ENCODE measurements around the gene RFX5. TPM values are rescaled to one million over a fixed set of nuclear protein-coding genes. Genes with fewer than 3 reads are reported as not detected.

RFX5 gene
- total and polyA plus RNA-seq, 2 experiments from 2014 or later: 11.3 to 20.0 TPM

DNA sequence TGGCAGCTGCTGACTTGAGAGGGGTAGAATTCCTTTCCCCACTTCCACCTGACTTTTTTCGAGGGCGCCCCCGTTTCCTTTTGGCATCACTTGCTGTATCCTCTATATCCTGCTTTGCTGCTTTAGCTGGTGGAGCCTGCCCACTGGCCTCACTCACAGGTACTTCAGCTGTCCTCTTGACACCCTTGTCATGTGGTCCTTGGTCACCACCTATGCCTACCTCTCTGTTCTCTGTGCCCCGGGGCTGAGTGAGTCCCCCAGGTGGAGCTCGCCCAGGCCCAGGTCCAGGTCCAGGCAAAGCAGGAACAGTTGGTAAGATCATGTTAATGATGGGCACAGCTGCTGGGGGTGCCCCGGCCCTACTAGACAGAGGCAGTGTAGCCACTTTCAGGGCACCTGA, 4.5 kb downstream of the RFX5 start:
- H4K20me1 ChIP-seq (ENCODE audit: insufficient read depth): no peaks in the 10 kb centered on the region
- in situ Hi-C loops (cut with MboI): no loop called here
- H3K36me3 ChIP-seq (ENCODE audit: low read depth): no peaks in the 10 kb centered on the region
- H3K4me3 ChIP-seq: no peak overlapping the region
- 93 to 98% methylated on average over 6 of the region's 6 CpGs for WGBS, 2 experiments (ENCODE audit: low coverage in 1 of 2, low lambda C conversion rate in 2 of 2, missing lambda C conversion rate in 2 of 2)
- no peaks in the 10 kb centered on the region for H3K9me2 ChIP-seq (ENCODE audit: insufficient read depth)
- no peak overlapping the region for H2AFZ ChIP-seq
- no peaks in the 10 kb centered on the region for H3K27me3 ChIP-seq (replicated peaks; ENCODE audit: insufficient read depth)
- H3K79me2 ChIP-seq (ENCODE audit: insufficient read depth): no peaks in the 10 kb centered on the region
- 0 out of 2 replicates have a peak, but pooled peaks cover 8% of the 10 kb centered on the region for H3K4me1 ChIP-seq (ENCODE audit: insufficient read depth)
- no peak overlapping the region for H3K27ac ChIP-seq
- H3K9ac ChIP-seq: no peak overlapping the region
- H3K4me2 ChIP-seq (ENCODE audit: unreplicated experiment): no peak overlapping the region
- TF ChIP-seq EZH2 (IDR thresholded peaks at IDR 0.05; ENCODE audit: insufficient read depth, poor library complexity, severe bottlenecking) (no peak), EZH2phosphoT487 (IDR thresholded peaks at IDR 0.05; ENCODE audit: insufficient read depth, low read depth) (no peak)
- H3K9me3 ChIP-seq (ENCODE audit: low read depth): no peaks in the 10 kb centered on the region
- H3F3A ChIP-seq (ENCODE audit: insufficient read depth): peaks cover 12% of the 10 kb centered on the region
- no peak for DNase-seq

DNA sequence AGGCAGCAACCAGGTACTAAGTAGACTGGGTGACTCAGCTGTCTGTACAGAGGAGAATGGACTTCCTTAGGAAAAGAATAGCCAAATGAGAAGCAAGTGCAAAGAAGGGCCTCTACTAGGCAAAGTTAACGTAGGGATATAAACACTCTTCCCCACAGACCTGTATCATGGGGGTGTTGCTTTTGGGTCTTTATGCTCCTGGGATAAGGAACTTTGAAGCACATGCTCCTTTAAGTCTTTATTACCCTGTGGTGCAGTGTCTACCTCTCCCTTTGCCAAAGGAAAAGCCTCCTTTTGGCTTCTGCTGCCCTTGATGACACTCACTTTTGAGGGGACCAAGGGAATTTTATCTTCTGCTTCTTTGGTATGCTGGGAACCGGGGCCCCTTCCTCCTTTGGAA, 5.0 kb downstream of the RFX5 start:
- no peak overlapping the region for H3K4me3 ChIP-seq
- H3K9ac ChIP-seq: no peak overlapping the region
- TF ChIP-seq EZH2 (IDR thresholded peaks at IDR 0.05; ENCODE audit: insufficient read depth, poor library complexity, severe bottlenecking): no peak
- TF ChIP-seq EZH2phosphoT487 (IDR thresholded peaks at IDR 0.05; ENCODE audit: insufficient read depth, low read depth): no peak
- WGBS, 2 experiments (ENCODE audit: low coverage in 1 of 2, low lambda C conversion rate in 2 of 2, missing lambda C conversion rate in 2 of 2): 92 to 96% methylated on average over 2 of the region's 2 CpGs
- H3K27me3 ChIP-seq (replicated peaks; ENCODE audit: insufficient read depth): no peaks in the 10 kb centered on the region
- no peaks in the 10 kb centered on the region for H3K36me3 ChIP-seq (ENCODE audit: low read depth)
- peaks cover 12% of the 10 kb centered on the region for H3F3A ChIP-seq (ENCODE audit: insufficient read depth)
- no peak overlapping the region for H3K27ac ChIP-seq
- no peak for DNase-seq
- H3K9me3 ChIP-seq (ENCODE audit: low read depth): no peaks in the 10 kb centered on the region
- H3K4me2 ChIP-seq (ENCODE audit: unreplicated experiment): no peak overlapping the region
- no peaks in the 10 kb centered on the region for H3K9me2 ChIP-seq (ENCODE audit: insufficient read depth)
- H4K20me1 ChIP-seq (ENCODE audit: insufficient read depth): no peaks in the 10 kb centered on the region
- no peaks in the 10 kb centered on the region for H3K79me2 ChIP-seq (ENCODE audit: insufficient read depth)
- in situ Hi-C loops (cut with MboI): no loop called here
- H2AFZ ChIP-seq: no peak overlapping the region
- H3K4me1 ChIP-seq (ENCODE audit: insufficient read depth): 0 out of 2 replicates have a peak, but pooled peaks cover 7% of the 10 kb centered on the region

DNA sequence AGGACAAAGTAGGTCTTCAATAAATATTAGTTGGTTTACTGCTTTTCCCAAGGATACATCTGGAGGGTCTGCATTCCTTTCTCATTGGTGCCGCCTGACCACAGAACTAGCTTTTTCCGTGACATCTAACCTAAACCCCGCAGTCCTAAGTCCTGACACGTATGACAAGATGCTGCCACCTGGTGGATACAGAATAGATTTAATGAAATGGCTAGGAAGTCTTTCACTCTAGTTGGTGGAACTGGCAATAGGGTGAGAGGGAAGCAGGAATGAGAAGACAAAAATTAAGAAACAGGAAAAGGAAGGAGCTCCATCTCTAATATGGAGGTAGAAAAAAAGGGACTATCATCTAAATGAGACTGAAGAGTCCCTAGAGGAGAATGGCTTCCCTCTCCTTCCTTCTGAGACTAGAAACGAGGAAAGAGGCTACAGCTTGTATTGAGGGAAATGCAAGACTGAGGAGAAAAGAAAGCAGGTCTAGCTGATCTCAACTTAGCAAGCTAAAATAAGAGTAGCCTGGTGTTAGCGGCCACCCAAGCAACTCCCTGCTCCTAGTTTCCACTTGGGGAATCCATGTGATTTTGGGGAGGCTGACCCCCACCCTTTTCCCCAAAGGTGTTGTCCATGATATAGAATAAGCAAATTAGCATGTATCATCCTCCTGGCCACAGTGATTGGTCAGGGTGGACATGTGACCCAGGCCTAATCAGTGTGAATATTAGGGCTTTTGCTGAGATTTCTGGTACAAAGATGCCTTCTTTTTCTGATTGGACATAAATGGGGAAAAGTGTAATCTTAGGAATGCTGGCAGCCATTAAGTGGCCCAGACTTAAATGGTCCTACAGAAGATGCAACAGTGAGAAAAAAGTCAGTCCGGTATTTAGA, 5.9 kb downstream of the RFX5 start:
- no peaks in the 10 kb centered on the region for H4K20me1 ChIP-seq (ENCODE audit: insufficient read depth)
- H3K9me3 ChIP-seq (ENCODE audit: low read depth): no peaks in the 10 kb centered on the region
- H3K79me2 ChIP-seq (ENCODE audit: insufficient read depth): no peaks in the 10 kb centered on the region
- H3F3A ChIP-seq (ENCODE audit: insufficient read depth): peaks cover 12% of the 10 kb centered on the region
- H3K36me3 ChIP-seq (ENCODE audit: low read depth): no peaks in the 10 kb centered on the region
- no peaks in the 10 kb centered on the region for H3K9me2 ChIP-seq (ENCODE audit: insufficient read depth)
- in situ Hi-C loops (cut with MboI): no loop called here
- H3K4me2 ChIP-seq (ENCODE audit: unreplicated experiment): peak overlapping the region; percentile 6
- no peak overlapping the region for H3K9ac ChIP-seq
- 0 out of 2 replicates have a peak, but pooled peaks cover 2% of the 10 kb centered on the region for H3K4me1 ChIP-seq (ENCODE audit: insufficient read depth)
- WGBS, 2 experiments (ENCODE audit: low coverage in 1 of 2, low lambda C conversion rate in 2 of 2, missing lambda C conversion rate in 2 of 2): 36 to 38% methylated on average over 7 of the region's 7 CpGs
- TF ChIP-seq EZH2 (IDR thresholded peaks at IDR 0.05; ENCODE audit: insufficient read depth, poor library complexity, severe bottlenecking) (no peak), EZH2phosphoT487 (IDR thresholded peaks at IDR 0.05; ENCODE audit: insufficient read depth, low read depth) (no peak)
- H3K27ac ChIP-seq: no peak overlapping the region
- H3K4me3 ChIP-seq: no peak overlapping the region
- no peaks in the 10 kb centered on the region for H3K27me3 ChIP-seq (replicated peaks; ENCODE audit: insufficient read depth)
- no peak overlapping the region for H2AFZ ChIP-seq
- peak; percentile 93 for DNase-seq

DNA sequence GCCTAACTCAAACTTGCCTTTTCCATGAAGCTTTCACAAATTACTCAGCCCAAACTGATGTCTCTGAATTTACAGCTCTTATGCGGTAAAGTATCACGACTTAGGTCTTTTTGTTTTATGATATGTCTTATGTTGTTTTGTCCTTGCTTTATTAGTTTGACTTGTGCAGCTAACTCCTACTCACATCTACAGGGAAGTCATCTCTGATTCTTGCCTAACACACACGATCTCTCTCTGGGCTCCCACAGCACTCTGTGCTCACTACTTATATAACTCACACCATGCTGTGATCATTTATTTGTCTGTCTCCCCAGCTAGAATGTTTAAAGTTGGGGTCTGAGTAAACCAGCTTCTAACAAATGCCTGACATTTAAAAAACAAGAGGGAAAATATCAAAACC, 10.5 kb downstream of the RFX5 start:
- no peak overlapping the region for H3K4me3 ChIP-seq
- no peak for DNase-seq
- H3K4me2 ChIP-seq (ENCODE audit: unreplicated experiment): no peak overlapping the region
- no peaks in the 10 kb centered on the region for H3K27me3 ChIP-seq (replicated peaks; ENCODE audit: insufficient read depth)
- H3K4me1 ChIP-seq (ENCODE audit: insufficient read depth): no peaks in the 10 kb centered on the region
- TF ChIP-seq EZH2phosphoT487 (IDR thresholded peaks at IDR 0.05; ENCODE audit: insufficient read depth, low read depth) (no peak), EZH2 (IDR thresholded peaks at IDR 0.05; ENCODE audit: insufficient read depth, poor library complexity, severe bottlenecking) (no peak)
- H3K79me2 ChIP-seq (ENCODE audit: insufficient read depth): no peaks in the 10 kb centered on the region
- no peaks in the 10 kb centered on the region for H3K9me3 ChIP-seq (ENCODE audit: low read depth)
- in situ Hi-C loops (cut with MboI): loop anchor here (5.0 kb wide), 1 partner anchor 34 kb away; no protein-coding TSS in a partner anchor
- H4K20me1 ChIP-seq (ENCODE audit: insufficient read depth): no peaks in the 10 kb centered on the region
- H3F3A ChIP-seq (ENCODE audit: insufficient read depth): peaks cover 7% of the 10 kb centered on the region
- H3K9me2 ChIP-seq (ENCODE audit: insufficient read depth): no peaks in the 10 kb centered on the region
- 84 to 91% methylated on average over 3 of the region's 3 CpGs for WGBS, 2 experiments (ENCODE audit: low coverage in 1 of 2, low lambda C conversion rate in 2 of 2, missing lambda C conversion rate in 2 of 2)
- H3K27ac ChIP-seq: no peak overlapping the region
- H2AFZ ChIP-seq: no peak overlapping the region
- H3K9ac ChIP-seq: no peak overlapping the region
- H3K36me3 ChIP-seq (ENCODE audit: low read depth): no peaks in the 10 kb centered on the region
